Uterus (tissue), 4 donors: ENCODE results near the gene CEMIP. TPM values are rescaled to one million over a fixed set of nuclear protein-coding genes. Genes with fewer than 3 reads are reported as not detected.

Source experiments
- DNase-seq, 2 donors: peaks; one replicate each; pipeline ENCODE4 v3.0.0-alpha.2; 2019 to 2020
- H3K27ac ChIP-seq, 2 donors: fragments of 200-600 bp; sonication (generic); 1 replicate in 1 of 2; 2 replicates in 1 of 2; pipeline ENCODE4 v1.5.1; 2016 to 2018
- H3K27me3 ChIP-seq, 2 donors: fragments of 200-600 bp; sonication (generic); one replicate each; pipeline ENCODE4 v1.5.1; 2018 to 2019; ENCODE audit warnings: control low read depth in 1 of 2
- H3K36me3 ChIP-seq, 2 donors: fragments of 200-600 bp; sonication (generic); one replicate each; pipeline ENCODE4 v1.5.1; 2019; ENCODE audit warnings: control low read depth in 1 of 2
- H3K4me1 ChIP-seq, 2 donors: fragments of 200-600 bp; sonication (generic); one replicate each; pipeline ENCODE4 v1.5.1; 2018 to 2019; ENCODE audit warnings: control low read depth in 1 of 2
- H3K4me3 ChIP-seq, 2 donors: fragments of 200-600 bp; sonication (generic); 1 replicate in 1 of 2; 2 replicates in 1 of 2; pipeline ENCODE4 v1.5.1; 2018 to 2019; ENCODE audit warnings: mild to moderate bottlenecking in 1 of 2
- H3K9me3 ChIP-seq, 2 donors: fragments of 200-600 bp; sonication (generic); one replicate each; pipeline ENCODE4 v1.5.1; 2019; ENCODE audit warnings: control low read depth in 1 of 2
- CTCF ChIP-seq, 4 experiments: fragments of 200-600 bp in 2 of 4; fragments of 450-650 bp in 2 of 4; sonication (generic) in 2 of 4; IDR thresholded peaks; one replicate each; pipeline ENCODE4 v1.5.1; 2016 to 2019; ENCODE audit warnings: antibody characterized with exemption in 4 of 4, mild to moderate bottlenecking in 2 of 4, moderate library complexity in 1 of 4
- POLR2A ChIP-seq, 2 donors: fragments of 450-650 bp; IDR thresholded peaks; one replicate each; pipeline ENCODE4 v1.6.1; 2016; ENCODE audit warnings: antibody characterized with exemption in 2 of 2, mild to moderate bottlenecking in 1 of 2, moderate library complexity in 1 of 2
- intact Hi-C: fragments of 100-400 bp; cut with DNase I; formaldehyde crosslinking; loops from one replicate; pipeline ENCODE4 v1.15.1; 2023; ENCODE audit warnings: low total_unique reads
- total RNA-seq, 4 donors: library from RNA; depleted of rRNA in 3 of 4; stranded (reverse); fragments of >200 nt in 3 of 4; gene quantifications; one replicate each; pipeline versions ENCODE4 v1.1.0 to v1.2.4, GENCODE V29; 2014 to 2023
- donor health status: DM: yes; HTN: yes; CAD: no.

CEMIP gene
- total RNA-seq, 4 donors from 2014 or later: under 0.01 to 1.9 (median 1.1) TPM

GRCh38 chr15:80839764-80840130 is 60.6 kb downstream of the CEMIP start:
- intact Hi-C loops: no loop called here
- no peak overlapping the region for H3K4me3 ChIP-seq
- DNase-seq: no peak
- TF ChIP-seq CTCF (IDR thresholded peaks at IDR 0.05): no peak
- no peak for TF ChIP-seq POLR2A (IDR thresholded peaks at IDR 0.05)
- H3K27ac ChIP-seq: no peak overlapping the region
- H3K36me3 ChIP-seq: no peaks in the 10 kb centered on the region
- no peaks in the 10 kb centered on the region for H3K4me1 ChIP-seq
- H3K27me3 ChIP-seq: no peaks in the 10 kb centered on the region
- no peaks in the 10 kb centered on the region for H3K9me3 ChIP-seq

GRCh38 chr15:80840182-80841130 is 61.3 kb downstream of the CEMIP start:
- Histone ChIP-seq H3K36me3 (no peaks in the 10 kb centered on the region), H3K4me1 (no peaks in the 10 kb centered on the region), H3K27ac (no peak overlapping the region), H3K4me3 (no peak overlapping the region), H3K27me3 (no peaks in the 10 kb centered on the region), H3K9me3 (no peaks in the 10 kb centered on the region)
- intact Hi-C loops: no loop called here
- no peak for DNase-seq
- no peak for TF ChIP-seq CTCF (IDR thresholded peaks at IDR 0.05)
- no peak for TF ChIP-seq POLR2A (IDR thresholded peaks at IDR 0.05)

- Histone ChIP-seq H3K4me1 (no peaks in the 10 kb centered on the region), H3K9me3 (no peaks in the 10 kb centered on the region), H3K27ac (no peak overlapping the region), H3K27me3 (no peaks in the 10 kb centered on the region), H3K4me3 (no peak overlapping the region), H3K36me3 (no peaks in the 10 kb centered on the region)
- no peak for TF ChIP-seq CTCF (IDR thresholded peaks at IDR 0.05)
- no peak for TF ChIP-seq POLR2A (IDR thresholded peaks at IDR 0.05)
- DNase-seq: no peak
- intact Hi-C loops: no loop called here
Measured at GRCh38 chr15:80841541-80841940, 62.4 kb downstream of the CEMIP start.

GRCh38 chr15:80844011-80844732 is 65.0 kb downstream of the CEMIP start:
- H3K9me3 ChIP-seq: no peaks in the 10 kb centered on the region
- TF ChIP-seq CTCF (IDR thresholded peaks at IDR 0.05) (no peak), POLR2A (IDR thresholded peaks at IDR 0.05) (no peak)
- intact Hi-C loops: no loop called here
- no peak for DNase-seq
- no peaks in the 10 kb centered on the region for H3K36me3 ChIP-seq
- H3K4me3 ChIP-seq: no peak overlapping the region
- no peak overlapping the region for H3K27ac ChIP-seq
- no peaks in the 10 kb centered on the region for H3K4me1 ChIP-seq
- H3K27me3 ChIP-seq: no peaks in the 10 kb centered on the region
